ENCODE measurements around the gene ERN2. TPM values are rescaled to one million over a fixed set of nuclear protein-coding genes. Genes with fewer than 3 reads are reported as not detected.

ERN2 gene
- total and polyA plus RNA-seq, 9 of the 15 experiments (the other 6 are each of a cell fraction or from before 2014, with no cell fraction given), result 0.07 to 1.5 (median 0.51) TPM; not detected in 3

DNA sequence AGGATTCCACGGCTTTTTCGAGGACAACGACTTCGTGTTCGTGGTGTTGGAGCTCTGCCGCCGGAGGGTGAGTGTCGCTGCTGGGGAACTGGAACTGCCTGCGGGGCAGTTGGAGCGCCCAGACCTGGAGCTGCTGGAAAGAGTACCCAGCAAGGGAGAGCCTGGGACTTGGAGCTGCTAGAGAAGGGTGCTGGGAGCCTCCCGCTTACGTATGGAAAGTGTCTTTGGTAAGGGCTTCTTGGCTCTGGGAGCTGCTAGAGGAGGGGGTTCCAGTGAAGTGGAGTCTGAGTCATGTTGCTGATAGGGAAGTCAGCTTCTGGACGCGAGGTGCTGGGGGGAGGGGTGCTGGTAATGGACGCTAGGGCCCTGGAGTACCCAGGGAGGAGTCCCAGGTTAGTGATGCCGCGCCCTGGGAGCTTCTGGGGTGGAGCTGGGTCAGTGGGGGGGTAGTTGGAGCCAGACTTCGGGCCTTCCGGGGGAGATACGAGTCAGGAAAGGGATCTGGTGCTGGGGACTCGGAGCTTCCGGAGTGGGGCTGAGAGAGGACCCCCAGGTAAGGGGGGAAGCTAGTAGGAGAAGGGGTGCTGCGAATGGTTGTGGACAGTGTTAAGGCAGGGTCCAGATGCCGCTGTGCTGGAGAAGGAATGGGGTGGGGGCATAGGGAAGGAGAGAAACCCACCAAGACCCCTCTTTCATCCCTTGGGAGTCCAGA lies 33.6 kb downstream of the ERN2 start (continued):
- no peak; a peak in 1 of 4 replicates for TF ChIP-seq UBTF (IDR thresholded peaks at IDR 0.05; ENCODE audit: borderline replicate concordance in 1 of 2, low read depth in 2 of 2, low read length in 2 of 2)
- TF ChIP-seq TGIF2 (CRISPR knock-in tag; IDR thresholded peaks at IDR 0.05), result no peak; the same call in 1 of the 2 replicates
- no peak for TF ChIP-seq ZNF324 (CRISPR knock-in tag; IDR thresholded peaks at IDR 0.05)
- no peak for TF ChIP-seq CLOCK (CRISPR knock-in tag; IDR thresholded peaks at IDR 0.05; ENCODE audit: borderline replicate concordance)
- TF ChIP-seq SIN3B (IDR thresholded peaks at IDR 0.05; ENCODE audit: low read depth), result no peak
- no peak for TF ChIP-seq POU5F1 (IDR thresholded peaks at IDR 0.05; ENCODE audit: borderline replicate concordance, low read depth, low read length, partially characterized antibody)
- peak in 1 of 2 experiments; percentile 56; a peak in 3 of 4 replicates for TF ChIP-seq MNT (conservative IDR thresholded peaks at IDR 0.05)
- no peak for TF ChIP-seq MAFK (IDR thresholded peaks at IDR 0.05; ENCODE audit: low read length)
- no peak for TF ChIP-seq TCFL5 (CRISPR knock-in tag; conservative IDR thresholded peaks at IDR 0.05)
- TF ChIP-seq CBX8 (IDR thresholded peaks at IDR 0.05; ENCODE audit: borderline replicate concordance, extremely low read depth, low read depth, low read length, poor library complexity, severe bottlenecking), result no peak
- no peak; the same call in 1 of the 2 replicates for TF ChIP-seq ELF1 (tag; IDR thresholded peaks at IDR 0.05)
- TF ChIP-seq, protein P1, sequence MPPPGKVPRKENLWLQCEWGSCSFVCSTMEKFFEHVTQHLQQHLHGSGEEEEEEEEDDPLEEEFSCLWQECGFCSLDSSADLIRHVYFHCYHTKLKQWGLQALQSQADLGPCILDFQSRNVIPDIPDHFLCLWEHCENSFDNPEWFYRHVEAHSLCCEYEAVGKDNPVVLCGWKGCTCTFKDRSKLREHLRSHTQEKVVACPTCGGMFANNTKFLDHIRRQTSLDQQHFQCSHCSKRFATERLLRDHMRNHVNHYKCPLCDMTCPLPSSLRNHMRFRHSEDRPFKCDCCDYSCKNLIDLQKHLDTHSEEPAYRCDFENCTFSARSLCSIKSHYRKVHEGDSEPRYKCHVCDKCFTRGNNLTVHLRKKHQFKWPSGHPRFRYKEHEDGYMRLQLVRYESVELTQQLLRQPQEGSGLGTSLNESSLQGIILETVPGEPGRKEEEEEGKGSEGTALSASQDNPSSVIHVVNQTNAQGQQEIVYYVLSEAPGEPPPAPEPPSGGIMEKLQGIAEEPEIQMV (tag; conservative IDR thresholded peaks at IDR 0.05; ENCODE audit: low read depth), result no peak
- TF ChIP-seq ZC3H11A (IDR thresholded peaks at IDR 0.05; ENCODE audit: low read depth, low read length), result no peak
- TF ChIP-seq SRSF7 (optimal IDR thresholded peaks at IDR 0.05; ENCODE audit: low read depth, low read length), result no peak
- TF ChIP-seq OTX1 (CRISPR knock-in tag; IDR thresholded peaks at IDR 0.05), result no peak
- TF ChIP-seq ASH1L (IDR thresholded peaks at IDR 0.05; ENCODE audit: borderline replicate concordance, low read depth, partially characterized antibody), result no peak
- TF ChIP-seq PHTF2 (CRISPR knock-in tag; IDR thresholded peaks at IDR 0.05), result no peak
- TF ChIP-seq ZNF707 (CRISPR knock-in tag; conservative IDR thresholded peaks at IDR 0.05), result no peak
- no peak for TF ChIP-seq MED1 (CRISPR knock-in tag; IDR thresholded peaks at IDR 0.05; ENCODE audit: borderline replicate concordance)
